GM18505 (cell line): Measurements from ENCODE around the gene GAL3ST1.
"Not testable (repeated sequence)": the region's sequence is repeated elsewhere in the genome, so short reads cannot be mapped to it uniquely, and the experiment has no call there.

Experiments
- ATAC-seq: cut with Tn5 transposase; IDR thresholded peaks from one replicate; pipeline ENCODE4 v1.9.1; 2021; ENCODE audit not compliant: unreplicated experiment
- POLR2A ChIP-seq: IDR thresholded peaks from 4 replicates; pipeline ENCODE4 v1.6.1; 2011; ENCODE audit warnings: borderline replicate concordance; ENCODE audit not compliant: insufficient read depth, insufficient read length; ENCODE audit errors: extremely low read depth

The GAL3ST1 gene

GRCh38 chr22:30606455-30607299 lies 32.2 kb upstream of the GAL3ST1 start, which contains the start of gene TCN2:
Gene TCN2, plus strand, starts transcription at chr22:30607174. Its CDS starts 158 bp downstream, at chr22:30607332.
- TF ChIP-seq POLR2A: peak; percentile 49

DNA sequence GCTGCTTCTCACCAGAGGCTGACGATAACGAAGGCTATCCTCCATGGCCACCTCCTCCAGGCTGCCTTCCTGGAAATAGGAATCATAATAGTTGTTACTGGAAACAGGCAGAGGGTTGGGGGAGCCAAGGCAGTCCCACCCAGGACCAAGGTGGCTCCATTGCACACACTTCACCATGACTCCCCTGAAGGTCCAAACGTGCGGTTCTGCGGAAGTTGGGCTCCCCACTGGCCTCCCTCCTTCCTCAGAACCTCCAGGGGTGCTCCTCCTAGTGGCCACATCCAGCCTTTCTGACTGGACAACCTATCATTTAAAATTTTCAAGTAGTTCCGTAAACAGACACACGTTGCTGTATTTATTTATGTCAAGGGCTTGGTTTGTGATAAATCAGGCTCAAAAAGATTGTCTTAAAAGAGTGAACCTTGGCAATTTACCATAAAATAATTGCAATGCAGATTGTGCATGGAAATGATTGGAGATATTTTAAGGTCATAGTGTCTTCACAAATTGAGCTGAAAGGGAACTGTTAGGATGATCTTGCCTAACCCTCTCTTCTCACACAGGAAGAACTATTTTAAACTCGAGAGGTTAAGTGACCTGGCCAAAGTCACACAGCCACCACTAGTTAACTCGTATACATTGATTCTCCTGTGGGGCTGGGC lies 31.1 kb upstream of the GAL3ST1 start:
- no peak for TF ChIP-seq POLR2A
- no peak for ATAC-seq

More at GRCh38 chr22:30606455-30607299, 32.2 kb upstream of the GAL3ST1 start, which contains the start of gene TCN2:
- ATAC-seq: no peak

- no peak for ATAC-seq
- no peak for TF ChIP-seq POLR2A
These were observed 30.3 kb upstream of the GAL3ST1 start for GRCh38 chr22:30604723-30605122.

DNA sequence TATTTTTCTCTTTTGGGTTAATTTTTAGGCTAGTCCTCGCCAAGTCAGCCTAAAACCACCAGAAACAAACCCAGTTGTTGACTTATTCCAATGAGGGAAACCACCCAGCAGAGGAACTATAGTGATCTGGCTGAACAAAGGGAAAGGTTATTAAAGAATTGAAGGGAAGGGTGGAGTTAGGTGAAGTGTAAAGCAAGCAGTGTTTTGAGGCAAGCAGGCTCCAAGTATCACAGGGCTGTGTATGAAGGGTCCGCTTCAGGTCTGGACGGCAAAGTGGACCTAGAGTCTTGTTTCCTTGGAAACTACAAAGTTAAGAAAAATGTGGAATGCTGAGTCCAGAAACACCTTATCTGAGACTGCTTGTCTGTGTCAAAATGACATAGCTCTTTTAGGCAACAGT lies 29.3 kb upstream of the GAL3ST1 start:
- no peak for ATAC-seq
- no peak for TF ChIP-seq POLR2A

GRCh38 chr22:30602049-30602448 lies 27.6 kb upstream of the GAL3ST1 start:
- ATAC-seq: no peak
- no peak for TF ChIP-seq POLR2A

- ATAC-seq: no peak
- TF ChIP-seq POLR2A: no peak
These were observed 27.0 kb upstream of the GAL3ST1 start for GRCh38 chr22:30601464-30601863.

DNA sequence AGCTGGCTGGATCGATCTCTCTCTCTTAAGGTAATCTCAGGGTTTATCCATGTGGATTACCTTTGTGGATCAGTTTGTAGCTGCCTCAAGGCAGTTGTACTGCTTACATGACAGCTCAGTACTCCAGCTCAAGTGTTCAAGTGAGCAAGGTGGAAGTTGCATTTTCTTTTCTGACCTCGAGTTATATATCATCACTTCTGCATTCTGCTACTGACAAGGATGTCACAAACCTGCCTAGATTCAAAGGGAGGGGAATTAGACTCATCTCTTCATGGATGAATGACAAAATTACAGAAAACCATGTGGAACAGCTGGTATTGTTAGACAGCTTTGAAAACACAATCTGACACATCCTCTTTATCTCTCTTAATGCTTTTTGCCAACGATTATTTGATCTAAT lies 26.5 kb upstream of the GAL3ST1 start:
- TF ChIP-seq POLR2A: no peak
- no peak for ATAC-seq

GRCh38 chr22:30598986-30599385 lies 24.5 kb upstream of the GAL3ST1 start:
- no peak for ATAC-seq
- TF ChIP-seq POLR2A: no peak

- TF ChIP-seq POLR2A: no peak
- ATAC-seq: no peak
These were observed 22.4 kb upstream of the GAL3ST1 start for GRCh38 chr22:30596886-30597285.

DNA sequence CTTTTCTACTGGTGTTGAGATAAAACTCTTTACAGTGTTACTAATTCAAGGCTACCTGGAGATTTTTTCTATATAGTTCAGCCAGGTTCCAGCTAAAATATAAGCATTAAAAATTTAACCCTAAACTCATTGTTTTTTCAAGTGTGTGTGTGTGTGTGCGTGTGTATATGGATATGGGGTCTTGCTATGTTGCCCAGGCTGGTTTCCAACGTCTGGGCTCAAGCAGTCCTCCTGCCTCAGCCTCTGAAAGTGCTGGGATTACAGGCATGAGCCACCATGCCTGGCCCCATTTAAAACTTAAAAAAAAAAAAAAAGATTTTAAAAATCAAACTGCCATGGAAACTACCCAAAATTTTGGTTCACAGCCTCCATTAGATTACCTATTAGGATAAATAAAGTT lies 21.7 kb upstream of the GAL3ST1 start:
- no peak for TF ChIP-seq POLR2A
- ATAC-seq: no peak

DNA sequence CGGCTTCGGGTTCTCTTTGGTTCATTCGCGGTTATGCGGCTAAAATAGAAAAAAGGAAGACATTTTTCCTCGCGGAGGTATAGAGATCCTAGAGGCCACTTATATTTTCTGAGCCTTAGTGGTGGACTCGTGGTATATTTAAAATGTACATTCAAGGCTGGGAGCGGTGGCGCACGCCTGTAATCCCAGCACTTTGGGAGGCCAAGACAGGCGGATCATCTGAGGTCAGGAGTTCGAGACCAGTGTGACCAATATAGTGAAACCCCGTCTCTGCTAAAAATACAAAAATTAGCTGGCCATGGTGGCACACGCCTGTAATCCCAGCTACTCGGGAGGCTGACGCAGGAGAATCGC lies 17.9 kb upstream of the GAL3ST1 start:
- not testable (repeated sequence) for ATAC-seq

- peak; percentile 92 for ATAC-seq
- TF ChIP-seq POLR2A: peak; percentile 74
These were observed 17.3 kb upstream of the GAL3ST1 start, which contains the start of gene PES1 for GRCh38 chr22:30591588-30592359. Gene PES1, minus strand, starts transcription at chr22:30591910. Its CDS starts 77 bp downstream, at chr22:30591833.

GRCh38 chr22:30591191-30591587 lies 16.7 kb upstream of the GAL3ST1 start:
- ATAC-seq: no peak

More at GRCh38 chr22:30591191-30591587, 16.7 kb upstream of the GAL3ST1 start:
- no peak for TF ChIP-seq POLR2A
